Stimulated activated CD4-positive, alpha-beta T cell treated with anti-CD3 and anti-CD28 coated beads, Interleukin-2, amount 100 ng/mL, for 24 hours (primary cell): ENCODE data around the gene SLMAP.

Experiments used
- DNase-seq, 2 donors: peaks; one replicate each; pipeline ENCODE4 v3.0.0-alpha.2; 2020

Gene SLMAP

DNA sequence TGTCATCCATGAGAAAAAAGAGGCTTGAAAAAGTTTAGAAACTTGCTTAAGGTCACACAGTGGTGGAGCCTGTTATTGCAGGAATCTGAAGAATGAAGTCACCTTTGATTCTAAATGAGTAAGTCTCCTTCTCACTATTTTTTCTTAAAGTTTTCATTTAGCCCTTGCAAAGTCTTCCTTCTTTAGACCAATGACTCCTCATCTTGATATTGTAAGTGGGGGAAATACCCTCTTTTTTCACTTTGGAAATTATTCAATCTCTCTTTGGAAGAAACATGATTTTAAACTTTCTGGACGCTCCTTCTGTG lies 787 bp upstream of the SLMAP start:
- DNase-seq: no peak

DNA sequence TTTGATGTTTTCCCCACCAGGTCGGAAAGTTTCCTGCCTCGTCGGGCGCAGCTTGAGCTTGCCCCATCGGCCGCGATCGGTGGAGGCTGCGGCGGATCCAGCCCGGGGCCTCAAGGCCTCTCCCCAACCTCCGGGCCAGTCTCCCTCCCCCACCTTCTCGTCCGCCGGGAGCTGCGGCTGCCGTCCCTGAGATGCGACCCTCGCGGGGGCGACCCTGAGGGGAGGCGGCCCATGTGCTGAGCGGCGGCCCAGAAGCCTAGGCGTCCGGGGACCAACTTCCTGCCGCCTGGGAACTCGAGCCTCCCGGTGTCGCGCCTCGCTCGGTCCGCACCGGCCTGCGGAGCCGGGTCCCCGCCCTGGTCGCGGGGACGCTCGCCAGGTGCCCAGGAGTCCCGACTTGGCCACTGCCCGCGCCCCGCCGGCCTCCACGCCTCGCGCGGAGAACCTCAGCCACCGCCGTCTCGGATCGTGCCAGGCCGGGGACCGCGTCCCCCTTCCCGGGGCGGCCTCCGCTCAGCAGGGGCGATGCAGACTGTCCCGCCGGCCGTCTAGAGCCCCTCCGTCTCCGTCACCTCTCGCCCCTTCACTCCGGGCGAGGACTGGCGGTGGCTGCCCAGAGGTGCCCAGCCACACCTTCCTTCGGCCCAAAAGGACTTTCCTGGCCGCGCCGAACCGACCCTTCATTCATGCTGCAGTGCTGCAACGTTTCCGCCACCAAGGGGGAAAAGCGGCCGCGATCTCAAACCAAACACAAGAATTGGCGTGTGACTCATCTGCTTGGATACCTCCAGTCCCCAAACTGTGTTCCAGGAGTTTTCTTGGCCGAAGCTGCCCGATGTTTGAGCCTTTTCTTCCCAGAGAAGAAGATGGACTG lies 656 bp downstream of the SLMAP start:
- peak; percentile 46 to 53 for DNase-seq

DNA sequence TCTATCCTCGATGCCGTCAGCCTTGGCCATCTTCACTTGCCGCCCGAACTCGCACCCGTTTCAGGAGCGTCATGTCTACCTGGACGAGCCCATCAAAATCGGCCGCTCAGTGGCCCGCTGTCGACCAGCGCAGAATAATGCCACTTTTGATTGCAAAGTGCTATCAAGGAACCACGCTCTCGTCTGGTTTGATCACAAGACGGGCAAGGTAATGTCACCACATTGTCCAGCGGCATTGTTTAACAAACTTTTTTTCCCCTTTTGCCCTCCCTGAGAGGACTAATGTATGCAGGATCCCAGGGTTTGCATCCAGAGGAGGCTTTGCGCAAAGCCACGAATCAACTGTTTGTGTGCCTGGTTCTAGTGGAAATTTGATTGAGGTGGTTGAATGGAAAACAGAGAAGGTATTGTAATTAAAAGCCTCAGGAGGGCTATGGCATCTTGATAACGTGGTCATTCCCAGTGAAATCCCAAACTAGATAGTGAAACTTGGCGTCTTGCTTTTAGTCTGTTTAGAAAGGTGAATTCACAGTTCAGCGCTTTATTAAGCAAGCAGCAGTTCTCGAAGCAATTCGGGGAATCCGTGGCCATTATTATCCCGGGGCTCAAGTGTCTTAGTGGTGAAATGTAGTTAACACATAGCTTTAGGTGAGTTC lies 1.7 kb downstream of the SLMAP start:
- DNase-seq: peak in 1 of 2 donors; percentile 18

DNA sequence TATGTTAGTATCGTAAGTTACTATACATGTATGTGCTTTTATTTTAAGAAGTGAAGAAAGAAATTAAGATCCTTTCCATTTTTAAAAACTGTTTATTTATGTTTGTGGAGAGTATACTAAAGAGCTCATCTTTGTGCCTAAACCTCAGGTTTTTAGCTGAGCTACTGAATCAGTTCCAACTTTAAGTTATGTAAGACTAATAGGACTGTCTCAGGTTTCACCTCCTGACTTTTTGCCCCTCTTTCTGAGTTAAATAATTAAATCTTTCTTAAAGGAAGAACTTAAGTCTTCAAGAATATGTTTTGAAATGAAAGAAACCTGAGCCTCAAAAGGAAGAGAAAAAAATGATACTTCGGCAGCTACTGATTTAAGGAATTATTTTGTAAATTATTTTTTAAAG lies 2.6 kb downstream of the SLMAP start:
- no peak for DNase-seq

DNA sequence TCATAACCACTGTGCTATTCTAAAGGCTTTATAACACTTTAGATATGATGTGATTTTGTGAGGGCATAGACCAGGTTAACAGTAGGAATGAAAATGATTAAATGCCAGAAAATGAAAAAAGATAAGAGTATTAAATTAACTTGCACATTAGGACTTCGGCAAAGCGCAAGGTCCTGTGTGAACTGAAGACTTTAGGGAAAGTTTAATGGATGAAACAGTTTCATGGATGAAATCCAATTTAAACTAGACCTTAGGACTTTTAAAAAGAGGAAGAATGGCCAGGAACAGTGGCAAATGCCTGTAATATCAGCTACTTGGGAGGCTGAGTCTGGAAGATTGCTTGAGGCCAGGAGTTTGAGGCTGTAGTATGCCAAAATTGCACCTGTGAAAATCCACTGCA lies 8.7 kb downstream of the SLMAP start:
- no peak for DNase-seq

DNA sequence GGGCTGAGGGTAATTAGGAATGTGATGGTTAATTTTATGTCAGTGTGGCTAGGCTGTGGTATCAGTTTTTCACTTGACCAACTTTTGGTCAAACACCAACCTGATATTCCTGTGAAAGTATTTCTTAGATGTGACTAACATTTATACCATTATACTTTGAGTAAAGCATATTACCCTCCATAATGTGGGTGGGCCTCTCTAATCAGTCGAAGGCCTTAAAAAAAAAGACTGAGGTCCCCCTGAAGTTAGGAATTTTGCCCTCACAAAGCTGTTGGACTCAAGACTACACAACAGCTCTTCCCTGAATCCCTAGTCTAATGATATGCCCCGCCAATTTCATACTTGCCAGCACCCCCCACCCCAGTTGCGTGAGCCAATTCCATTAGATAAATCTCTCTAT lies 12.5 kb downstream of the SLMAP start:
- DNase-seq: no peak

DNA sequence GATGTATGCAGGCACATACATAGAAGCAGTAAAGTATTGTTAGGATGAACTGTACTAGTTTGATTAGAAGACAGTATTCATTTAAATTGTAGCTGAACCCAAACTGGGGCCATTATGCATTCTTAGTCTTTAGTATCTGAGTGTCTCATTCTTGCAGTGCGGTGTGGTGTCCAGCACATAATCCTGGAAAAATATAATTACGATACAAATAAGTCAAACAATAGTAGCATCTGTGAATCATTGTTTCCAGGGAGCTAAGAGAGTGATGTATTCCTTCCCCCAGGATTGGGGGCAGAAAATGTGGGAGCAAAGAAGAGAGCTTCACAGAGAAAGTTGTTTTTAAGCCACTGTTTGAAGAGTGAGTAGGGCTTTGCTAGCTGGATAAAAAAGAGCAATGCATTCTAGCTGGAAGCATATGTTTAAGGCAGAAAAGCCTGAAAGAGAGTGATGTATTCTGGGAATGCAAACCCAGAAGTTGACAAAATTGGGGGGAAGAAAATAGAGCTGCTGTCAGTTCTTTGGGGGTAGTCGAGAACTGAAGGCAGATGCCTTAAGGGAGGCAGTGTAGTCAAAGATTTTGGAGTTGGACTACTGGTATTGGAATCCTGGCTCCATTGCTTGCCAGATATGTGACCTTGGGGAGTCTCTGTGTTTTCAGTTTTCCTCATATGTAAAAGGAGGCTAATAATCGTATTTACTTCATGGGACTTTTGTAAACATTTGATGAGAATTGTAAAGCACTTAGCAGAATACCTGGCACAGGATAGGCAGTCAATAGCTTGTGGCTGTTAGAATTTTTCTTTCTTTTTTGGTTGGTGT lies 14.1 kb downstream of the SLMAP start:
- DNase-seq: no peak

DNA sequence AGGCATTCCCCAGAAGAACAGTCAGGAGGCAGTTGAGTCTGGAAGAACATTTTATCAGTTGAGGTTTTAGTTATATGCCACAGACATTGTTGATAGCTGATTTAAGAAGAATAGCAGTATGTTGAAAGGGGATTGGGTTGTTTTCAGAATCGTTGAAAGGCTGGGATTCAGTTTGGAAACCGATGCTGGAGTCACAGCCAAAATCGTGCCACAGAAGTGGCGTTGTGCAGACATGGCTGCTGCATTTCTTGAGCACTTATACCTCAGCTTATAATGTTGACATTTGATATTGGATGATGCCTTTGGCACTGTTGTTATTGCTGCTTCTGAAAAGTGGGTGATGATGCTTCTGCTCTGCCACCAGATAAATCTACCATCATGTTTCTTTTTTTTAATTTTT lies 16.1 kb downstream of the SLMAP start:
- DNase-seq: no peak

DNA sequence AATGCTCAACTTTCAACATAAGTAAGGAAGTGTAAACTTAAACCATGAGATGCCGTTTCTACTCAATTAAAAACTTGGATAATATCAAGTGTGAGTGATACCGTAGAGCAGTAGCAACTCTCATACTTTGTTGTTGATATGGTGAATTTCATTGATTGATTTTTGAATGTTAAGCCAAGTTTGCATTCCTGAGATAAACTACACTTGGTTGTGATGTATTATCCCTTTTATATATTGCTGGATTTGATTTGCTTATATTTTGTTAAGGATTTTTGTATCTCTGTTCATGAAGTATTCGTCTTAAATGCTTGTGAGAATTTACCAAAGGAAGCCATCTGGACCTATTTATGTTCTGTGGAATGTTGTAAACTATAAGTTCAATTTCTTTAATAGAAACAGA lies 21.7 kb downstream of the SLMAP start:
- DNase-seq: no peak

DNA sequence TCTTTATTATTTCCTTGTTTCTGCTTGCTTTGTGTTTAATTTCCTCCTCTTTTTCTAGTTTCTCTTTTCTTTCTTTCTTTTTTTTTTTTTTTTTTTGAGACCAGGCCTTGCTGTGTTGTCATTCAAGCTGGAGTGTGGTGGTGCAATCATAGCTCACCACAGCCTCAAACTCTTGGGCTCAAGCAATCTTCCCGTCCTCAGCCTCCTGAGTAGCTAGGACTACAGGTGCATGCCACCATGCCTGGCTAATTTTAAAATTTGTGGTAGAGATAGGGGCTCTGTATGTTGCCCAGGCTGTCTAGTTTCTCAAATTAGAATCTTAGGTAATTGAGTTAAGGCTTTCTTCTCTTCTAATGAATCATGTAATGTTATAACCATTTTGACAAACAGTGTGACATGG lies 22.4 kb downstream of the SLMAP start:
- no peak for DNase-seq

DNA sequence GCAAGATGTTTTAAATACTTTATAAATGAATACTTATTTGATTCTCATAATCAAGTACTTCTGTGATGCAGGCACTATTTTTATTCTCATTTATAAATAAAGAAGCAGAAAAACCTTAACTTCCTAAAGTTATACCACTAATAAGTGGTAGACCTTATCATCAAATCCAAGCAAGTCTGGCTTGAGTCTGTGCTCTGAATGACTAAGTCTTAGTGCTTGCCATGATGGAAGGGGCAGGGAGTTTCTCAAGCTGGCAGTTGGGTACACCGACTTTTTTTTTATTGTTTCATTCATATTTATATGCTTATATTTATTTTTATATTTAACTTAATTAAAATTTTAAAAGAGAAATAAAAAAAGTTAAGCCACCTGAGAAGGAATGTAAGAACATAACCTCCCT lies 23.6 kb downstream of the SLMAP start:
- no peak for DNase-seq

DNA sequence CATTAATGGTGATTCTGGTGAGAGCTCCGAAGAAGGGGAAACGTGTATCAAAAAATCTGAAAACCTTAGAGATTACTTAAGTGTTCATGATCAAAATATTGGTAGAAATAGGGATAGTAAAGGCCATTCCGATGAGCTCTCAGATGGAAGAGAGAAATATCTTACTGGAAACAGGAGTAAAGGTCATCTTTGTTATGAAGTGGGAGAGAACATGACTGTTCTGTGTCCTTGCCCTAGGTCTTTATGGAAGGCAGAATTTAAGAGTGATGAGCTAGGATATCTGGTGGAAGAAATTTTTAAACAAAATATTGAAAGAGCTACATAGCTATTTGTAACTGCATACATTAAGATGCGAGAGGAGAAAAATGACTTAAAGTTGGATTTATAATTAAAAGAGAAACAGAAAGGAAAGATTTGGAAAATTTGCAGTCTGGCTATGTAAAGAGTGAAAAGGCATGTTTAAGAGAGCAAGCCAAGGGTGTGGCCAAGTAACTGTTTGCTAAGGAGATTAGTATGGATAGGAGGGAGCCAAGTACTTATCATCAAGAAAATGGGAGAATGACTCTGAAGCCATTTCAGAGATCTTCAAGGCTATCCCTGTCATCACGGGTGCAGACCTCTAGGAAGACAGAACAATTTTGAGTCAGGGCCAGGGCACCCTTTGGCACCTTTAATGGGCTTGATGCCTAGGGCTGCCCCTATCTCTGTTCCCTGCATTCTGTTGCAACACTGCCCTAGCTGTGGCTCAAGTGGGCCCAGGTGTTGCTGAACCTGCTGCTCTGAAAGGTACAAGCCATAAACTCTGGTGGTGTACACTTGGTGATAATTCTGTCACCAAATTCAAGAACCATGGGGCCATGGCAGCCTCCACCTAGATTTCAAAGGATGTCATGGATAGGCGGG lies 27.3 kb downstream of the SLMAP start:
- no peak for DNase-seq

DNA sequence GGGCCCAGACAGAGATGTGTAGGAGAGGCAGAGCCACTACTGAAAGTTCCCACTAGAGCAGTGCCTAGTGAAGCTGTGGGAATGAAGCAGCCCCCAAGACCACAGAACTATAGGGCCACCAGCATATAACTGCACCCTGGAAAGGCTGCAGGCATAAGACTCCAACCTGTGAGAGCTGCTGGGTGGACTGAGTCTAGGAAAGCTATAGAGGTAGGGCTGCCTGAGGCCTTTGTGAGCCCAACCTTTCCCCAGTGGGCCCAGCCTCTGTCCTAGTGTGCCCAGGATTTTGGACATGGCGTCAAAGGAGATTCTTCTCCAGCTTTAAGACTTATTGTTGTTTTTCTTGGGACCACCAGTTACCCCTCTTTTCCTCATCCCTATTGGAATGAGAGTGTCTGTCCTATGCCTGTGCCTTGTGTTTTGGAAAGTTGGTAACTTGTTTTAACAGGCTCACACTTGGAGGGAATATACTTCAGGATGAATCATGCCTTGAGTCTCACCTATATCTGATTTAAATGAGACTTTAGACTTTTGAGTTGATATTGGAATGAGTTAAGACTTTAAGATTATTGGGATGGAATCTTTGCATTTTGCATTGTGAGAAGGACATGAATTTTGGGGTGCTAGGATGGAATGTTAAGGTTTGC lies 28.1 kb downstream of the SLMAP start:
- DNase-seq: no peak

DNA sequence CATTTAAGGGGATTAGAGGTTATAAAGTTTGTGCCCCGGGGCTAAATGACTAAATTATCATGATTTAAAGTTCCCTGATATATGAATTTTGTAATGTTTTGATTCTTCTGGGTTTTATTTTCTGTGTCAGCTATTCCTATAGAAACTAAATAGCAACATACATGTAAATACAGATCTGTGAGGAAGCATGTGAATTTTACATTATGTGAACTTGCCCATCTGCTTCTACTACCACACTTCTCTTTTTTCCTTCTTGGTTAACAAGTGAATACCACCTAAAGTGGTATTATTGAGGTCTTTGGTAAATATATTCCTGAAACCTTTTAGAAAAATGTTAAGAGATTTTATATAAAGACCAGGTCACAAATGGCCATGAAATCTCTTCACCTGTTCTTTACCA lies 29.3 kb downstream of the SLMAP start:
- no peak for DNase-seq

DNA sequence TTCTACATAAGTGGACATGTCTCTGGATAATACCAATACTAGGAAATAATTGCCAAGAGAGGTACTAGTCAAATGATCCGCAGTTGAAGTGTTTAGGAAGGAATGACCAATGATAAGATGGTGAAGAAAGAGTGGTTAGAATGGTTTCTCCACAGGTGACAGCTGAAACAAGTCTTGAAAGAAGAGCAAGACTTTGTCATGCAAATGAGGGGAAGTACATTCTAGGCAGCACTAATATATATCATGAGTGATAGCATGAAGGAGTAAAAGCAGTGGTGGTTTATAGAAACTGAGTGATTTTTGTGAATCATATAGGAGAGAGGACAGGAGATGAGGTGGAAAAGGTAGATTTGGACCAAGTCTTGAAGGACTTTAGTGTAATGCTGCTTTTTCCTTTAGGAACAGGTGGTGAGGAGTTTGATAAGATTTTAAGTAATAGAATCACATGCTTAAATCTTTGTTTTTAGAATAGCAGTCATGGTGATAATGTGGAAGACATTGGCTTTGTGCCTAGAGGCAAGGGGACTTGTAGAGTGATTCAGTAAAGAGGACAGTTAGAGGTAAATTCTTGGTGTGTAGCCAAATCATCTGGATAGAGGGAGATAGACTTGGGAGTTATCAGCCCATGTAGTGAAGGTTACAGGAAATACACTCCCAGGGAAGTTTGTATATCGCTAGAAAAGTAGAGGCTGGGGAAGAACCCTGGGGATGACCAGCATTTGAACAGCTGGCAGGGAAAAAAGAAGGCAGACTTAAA lies 31.9 kb downstream of the SLMAP start:
- no peak for DNase-seq

DNA sequence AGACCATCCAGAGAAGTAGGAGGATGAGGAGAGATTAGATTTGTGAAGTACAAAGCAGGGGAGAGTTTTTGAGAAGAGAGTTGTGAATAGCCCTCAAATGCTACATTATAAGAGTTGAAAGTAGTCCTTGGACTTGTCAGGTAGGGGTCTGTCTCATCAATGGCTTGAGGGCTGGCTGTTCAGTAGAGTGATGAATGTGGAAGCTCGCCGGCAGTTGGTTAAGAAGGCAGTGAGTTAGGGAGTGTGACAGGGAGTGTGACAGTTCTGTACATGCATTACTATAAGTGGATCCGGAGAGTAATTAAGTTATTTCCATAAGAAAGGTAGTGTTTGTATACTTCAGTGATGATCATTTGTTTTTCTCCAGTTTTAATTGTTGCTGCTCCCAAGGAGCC lies 32.5 kb downstream of the SLMAP start:
- no peak for DNase-seq

DNA sequence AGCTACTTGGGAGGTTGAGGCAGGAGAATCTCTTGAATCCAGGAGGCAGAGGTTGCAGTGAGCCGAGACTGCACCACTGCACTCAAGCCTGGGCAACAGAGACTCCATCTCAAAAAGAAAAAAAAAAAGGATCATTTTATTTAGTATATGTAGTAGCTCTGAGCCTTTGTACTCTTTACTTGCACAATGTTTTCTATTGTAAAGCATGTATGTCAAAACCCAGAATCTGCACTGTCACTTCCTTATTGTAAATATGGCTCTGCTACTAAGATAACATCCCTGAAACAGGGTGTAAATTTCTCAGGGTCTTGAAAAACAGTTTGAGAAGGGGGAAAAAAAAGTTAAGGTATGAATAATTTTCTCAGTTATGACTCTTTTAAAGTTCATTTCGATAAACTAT lies 35.1 kb downstream of the SLMAP start:
- no peak for DNase-seq

DNA sequence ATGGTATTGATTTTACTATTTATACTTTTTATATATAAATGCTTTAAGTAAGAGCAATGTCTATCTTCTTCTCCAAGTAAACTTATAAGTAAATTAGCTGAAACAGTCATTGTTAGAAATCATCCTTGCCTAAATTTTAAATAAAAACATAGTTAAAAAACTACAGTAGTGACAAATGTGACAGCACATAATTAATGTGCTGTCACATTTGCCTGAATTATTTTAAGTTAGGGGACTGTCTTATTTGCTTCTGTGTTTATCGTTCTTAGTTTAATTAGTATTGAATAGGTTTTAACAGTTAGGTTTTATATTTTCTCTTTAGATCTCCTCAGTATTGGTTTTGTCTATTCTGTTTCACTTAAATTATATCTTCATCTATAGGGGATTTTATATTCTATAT lies 36.1 kb downstream of the SLMAP start:
- DNase-seq: no peak

DNA sequence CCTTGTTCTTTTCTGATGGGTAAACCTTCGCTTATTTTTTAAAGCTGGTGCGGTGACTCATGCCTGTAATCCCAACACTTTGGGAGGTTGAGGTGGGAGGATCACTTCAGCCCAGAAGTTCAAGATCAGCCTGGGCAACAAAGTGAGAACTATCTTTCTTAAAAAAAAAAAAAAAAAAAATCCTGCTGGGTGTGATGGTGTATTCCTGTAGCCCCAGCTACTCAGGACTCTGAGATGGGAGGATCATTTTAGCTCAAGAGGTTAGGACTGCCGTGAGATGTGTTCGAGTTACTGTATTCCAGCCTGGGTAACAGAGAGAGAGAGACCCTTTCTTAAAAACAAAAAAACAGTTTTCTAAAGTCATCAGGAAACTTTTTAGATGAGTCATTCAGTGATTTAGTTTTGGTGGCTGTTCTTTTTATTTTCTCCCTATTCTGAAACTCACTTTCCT lies 37.7 kb downstream of the SLMAP start:
- DNase-seq: no peak

DNA sequence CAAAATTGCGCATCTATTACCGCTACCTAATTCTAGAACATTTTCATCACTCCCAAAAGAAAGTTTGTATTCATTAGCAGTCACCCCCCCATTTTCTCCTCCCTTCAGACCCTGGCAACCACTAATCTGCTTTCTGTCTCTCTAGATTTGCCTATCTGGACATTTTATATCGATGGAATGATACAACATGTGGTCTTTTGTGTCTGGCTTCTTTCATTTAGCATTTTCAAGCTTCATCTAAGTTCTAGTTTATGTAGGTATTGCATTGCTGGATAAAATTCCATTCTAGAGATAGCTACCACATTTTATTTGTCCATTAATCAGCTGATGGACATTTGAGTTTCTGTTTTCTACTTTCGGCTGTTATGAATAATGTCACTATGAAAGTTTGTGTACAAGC lies 38.4 kb downstream of the SLMAP start:
- DNase-seq: no peak

DNA sequence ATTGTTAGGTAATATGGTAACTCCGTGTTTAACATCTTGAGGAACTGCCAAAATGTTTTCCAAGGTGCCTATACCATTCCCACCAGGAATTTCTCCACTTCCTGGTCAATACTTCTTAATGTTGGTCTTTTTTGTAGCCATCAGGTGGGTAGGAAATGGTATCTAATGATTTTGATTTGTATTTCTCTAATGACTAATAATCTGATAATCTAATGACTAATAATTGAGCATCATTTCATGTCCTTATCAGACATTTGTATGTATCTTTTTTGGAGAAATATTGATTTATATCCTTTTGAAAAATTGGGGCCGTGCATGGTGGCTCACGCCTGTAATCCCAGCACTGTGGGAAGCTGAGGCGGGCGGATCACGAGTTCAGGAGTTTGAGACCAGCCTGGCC lies 38.8 kb downstream of the SLMAP start:
- DNase-seq: no peak

DNA sequence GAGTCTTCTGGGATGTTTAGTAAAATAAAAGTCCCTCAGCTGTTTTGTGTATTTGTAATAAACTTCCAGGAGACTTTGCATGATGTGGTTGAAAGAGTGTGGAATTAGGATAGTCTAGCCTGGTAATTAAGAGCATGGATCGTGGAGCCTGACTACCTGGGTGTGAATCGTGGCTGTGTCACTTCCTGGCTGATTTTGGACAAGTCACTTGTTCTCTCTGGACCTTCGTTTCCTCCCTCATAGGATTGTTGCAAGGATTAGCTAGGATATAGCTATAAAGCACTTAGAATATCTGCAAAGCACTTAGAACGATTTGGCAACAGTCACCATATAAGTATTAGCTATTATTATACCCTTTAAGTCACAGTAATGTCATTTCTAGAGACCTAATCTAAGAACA lies 40.2 kb downstream of the SLMAP start:
- no peak for DNase-seq
